Measurements from ENCODE around the gene RAPGEF2. TPM values are rescaled to one million over a fixed set of nuclear protein-coding genes. Genes with fewer than 3 reads are reported as not detected.
A peak's percentile ranks its signal among the peaks of the same experiment; 100 is the strongest.
"Not testable (repeated sequence)": the region's sequence is repeated elsewhere in the genome, so short reads cannot be mapped to it uniquely, and the experiment has no call there.

RAPGEF2 gene
- total RNA-seq, 1 donor = 57.9 TPM

- not testable (repeated sequence) for H3K27me3 ChIP-seq (ENCODE audit: insufficient read depth, low read length); H3K9me3 ChIP-seq (ENCODE audit: low read depth, low read length); H3K4me1 ChIP-seq (ENCODE audit: insufficient read depth, low read length); H3K4me3 ChIP-seq (ENCODE audit: low read length)
These were observed 276.2 kb downstream of the RAPGEF2 start for GRCh38 chr4:159379064-159379463.

GRCh38 chr4:159379836-159380235, 277.0 kb downstream of the RAPGEF2 start:
- no peaks in the 10 kb centered on the region for H3K4me1 ChIP-seq (ENCODE audit: insufficient read depth, low read length)
- H3K27me3 ChIP-seq (ENCODE audit: insufficient read depth, low read length) = no peaks in the 10 kb centered on the region
- H3K9me3 ChIP-seq (ENCODE audit: low read depth, low read length) = no peaks in the 10 kb centered on the region
- no peak overlapping the region for H3K4me3 ChIP-seq (ENCODE audit: low read length)

DNA sequence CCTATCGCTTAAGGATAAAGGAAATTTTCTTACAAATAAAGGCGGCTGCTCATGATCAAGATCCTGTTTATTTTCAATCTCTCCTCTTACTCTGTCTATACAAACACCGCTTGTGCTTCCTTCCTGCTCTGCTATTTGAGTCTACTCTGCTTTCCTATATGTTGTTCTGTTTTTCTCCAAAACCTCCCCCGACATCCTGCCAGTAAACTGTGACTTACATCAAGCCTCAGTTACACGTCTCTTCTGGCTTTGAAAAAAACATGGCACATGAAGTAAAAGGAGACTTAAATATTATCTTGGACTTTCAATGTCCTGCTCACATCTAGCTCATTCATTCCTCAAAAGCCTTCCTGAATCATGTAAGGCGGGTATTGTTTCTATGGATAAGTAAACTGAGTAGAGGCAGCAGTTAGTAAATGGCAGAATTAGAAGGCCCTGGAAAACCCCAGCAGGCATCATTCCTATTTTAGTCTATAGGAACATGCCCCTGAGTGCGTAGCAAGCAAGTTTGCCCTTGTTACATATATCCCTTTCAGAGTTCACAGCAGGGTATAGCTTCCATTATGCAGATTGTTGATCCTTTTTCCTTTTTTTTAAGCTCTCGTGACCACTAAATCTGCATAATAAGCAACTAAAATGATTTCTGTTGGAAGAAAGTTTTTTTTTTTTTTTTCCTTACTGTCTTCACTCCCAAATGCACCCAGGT, 280.1 kb downstream of the RAPGEF2 start:
- H3K4me3 ChIP-seq (ENCODE audit: low read length) = no peak overlapping the region
- H3K4me1 ChIP-seq (ENCODE audit: insufficient read depth, low read length) = no peaks in the 10 kb centered on the region
- H3K27me3 ChIP-seq (ENCODE audit: insufficient read depth, low read length) = no peaks in the 10 kb centered on the region
- H3K9me3 ChIP-seq (ENCODE audit: low read depth, low read length) = peaks cover 4% of the 10 kb centered on the region

- Histone ChIP-seq H3K4me1 (ENCODE audit: insufficient read depth, low read length) (no peaks in the 10 kb centered on the region), H3K9me3 (ENCODE audit: low read depth, low read length) (peaks cover 4% of the 10 kb centered on the region), H3K4me3 (ENCODE audit: low read length) (no peak overlapping the region), H3K27me3 (ENCODE audit: insufficient read depth, low read length) (no peaks in the 10 kb centered on the region)
These were observed 280.7 kb downstream of the RAPGEF2 start for GRCh38 chr4:159383562-159383931.

DNA sequence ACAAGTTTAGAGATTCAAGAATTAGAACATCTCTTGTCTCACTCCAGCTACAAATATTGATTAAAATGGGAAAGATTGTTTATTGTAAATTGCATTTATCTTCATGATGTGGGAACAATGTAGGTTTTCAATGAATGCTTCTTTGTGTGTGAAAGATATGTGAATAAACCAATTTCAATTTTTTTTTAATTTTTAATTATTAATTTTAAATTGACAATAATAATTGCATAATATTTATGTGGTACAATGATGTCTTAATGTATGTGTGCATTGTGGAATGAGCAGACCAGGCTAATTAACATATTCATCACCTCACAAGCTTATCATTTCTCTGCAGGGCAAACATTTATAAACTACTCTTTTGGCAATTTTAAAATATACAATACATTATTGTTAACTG, 281.1 kb downstream of the RAPGEF2 start:
- no peaks in the 10 kb centered on the region for H3K4me1 ChIP-seq (ENCODE audit: insufficient read depth, low read length)
- H3K9me3 ChIP-seq (ENCODE audit: low read depth, low read length) = peaks cover 4% of the 10 kb centered on the region
- H3K4me3 ChIP-seq (ENCODE audit: low read length) = no peak overlapping the region
- H3K27me3 ChIP-seq (ENCODE audit: insufficient read depth, low read length) = no peaks in the 10 kb centered on the region

- no peaks in the 10 kb centered on the region for H3K4me1 ChIP-seq (ENCODE audit: insufficient read depth, low read length)
- H3K27me3 ChIP-seq (ENCODE audit: insufficient read depth, low read length) = no peaks in the 10 kb centered on the region
- H3K9me3 ChIP-seq (ENCODE audit: low read depth, low read length) = peaks cover 4% of the 10 kb centered on the region
- no peak overlapping the region for H3K4me3 ChIP-seq (ENCODE audit: low read length)
These were observed 281.8 kb downstream of the RAPGEF2 start for GRCh38 chr4:159384632-159385031.

GRCh38 chr4:159386620-159387019, 283.7 kb downstream of the RAPGEF2 start:
- Histone ChIP-seq H3K9me3 (ENCODE audit: low read depth, low read length) (peaks cover 4% of the 10 kb centered on the region), H3K4me3 (ENCODE audit: low read length) (no peak overlapping the region), H3K27me3 (ENCODE audit: insufficient read depth, low read length) (no peaks in the 10 kb centered on the region), H3K4me1 (ENCODE audit: insufficient read depth, low read length) (no peaks in the 10 kb centered on the region)

DNA sequence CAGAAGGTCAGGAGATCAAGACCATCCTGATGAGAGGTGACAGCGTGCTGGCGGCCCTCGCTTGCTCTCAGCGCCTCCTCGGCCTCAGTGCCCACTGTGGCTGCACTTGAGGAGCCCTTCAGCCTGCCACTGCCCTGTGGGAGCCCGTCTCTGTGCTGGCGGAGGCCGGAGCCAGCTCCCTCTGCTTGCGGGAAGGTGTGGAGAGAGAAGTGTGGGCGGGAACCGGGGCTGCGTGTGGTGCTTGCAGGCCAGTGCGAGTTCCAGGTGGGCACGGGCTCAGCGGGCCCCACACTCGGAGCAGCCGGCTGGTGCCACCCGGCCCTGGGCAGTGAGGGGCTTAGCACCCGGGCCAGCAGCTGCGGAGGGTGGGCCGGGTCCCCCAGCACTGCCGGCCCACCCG, 286.9 kb downstream of the RAPGEF2 start:
- H3K9me3 ChIP-seq (ENCODE audit: low read depth, low read length) = peaks cover 4% of the 10 kb centered on the region
- no peak overlapping the region for H3K4me3 ChIP-seq (ENCODE audit: low read length)
- no peaks in the 10 kb centered on the region for H3K4me1 ChIP-seq (ENCODE audit: insufficient read depth, low read length)
- H3K27me3 ChIP-seq (ENCODE audit: insufficient read depth, low read length) = no peaks in the 10 kb centered on the region

GRCh38 chr4:159390648-159391047, 287.8 kb downstream of the RAPGEF2 start:
- H3K4me3 ChIP-seq (ENCODE audit: low read length) = no peak overlapping the region
- H3K27me3 ChIP-seq (ENCODE audit: insufficient read depth, low read length) = no peaks in the 10 kb centered on the region
- no peaks in the 10 kb centered on the region for H3K4me1 ChIP-seq (ENCODE audit: insufficient read depth, low read length)
- peaks cover 4% of the 10 kb centered on the region for H3K9me3 ChIP-seq (ENCODE audit: low read depth, low read length)

DNA sequence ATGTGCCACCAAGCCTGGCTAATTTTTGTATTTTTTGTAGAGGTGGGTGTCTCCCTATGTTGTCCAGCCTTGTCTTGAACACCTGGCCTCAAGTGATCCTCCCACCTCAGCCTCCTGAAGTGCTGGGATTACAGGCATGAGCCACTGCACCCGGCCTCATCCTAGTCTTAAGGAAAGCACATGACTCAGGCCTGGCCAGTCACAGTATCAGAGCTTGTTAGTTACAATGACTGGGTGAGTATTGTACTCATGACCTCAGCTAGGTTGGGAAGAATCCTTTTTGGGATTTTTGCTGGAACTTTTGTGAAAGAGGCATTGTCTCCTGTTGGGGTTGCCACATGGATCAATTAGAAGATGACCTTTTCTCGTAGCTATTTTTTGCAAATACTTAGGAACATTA, 292.8 kb downstream of the RAPGEF2 start:
- Histone ChIP-seq H3K9me3 (ENCODE audit: low read depth, low read length) (no peaks in the 10 kb centered on the region), H3K4me3 (ENCODE audit: low read length) (no peak overlapping the region), H3K27me3 (ENCODE audit: insufficient read depth, low read length) (no peaks in the 10 kb centered on the region), H3K4me1 (ENCODE audit: insufficient read depth, low read length) (peaks cover 2% of the 10 kb centered on the region)

DNA sequence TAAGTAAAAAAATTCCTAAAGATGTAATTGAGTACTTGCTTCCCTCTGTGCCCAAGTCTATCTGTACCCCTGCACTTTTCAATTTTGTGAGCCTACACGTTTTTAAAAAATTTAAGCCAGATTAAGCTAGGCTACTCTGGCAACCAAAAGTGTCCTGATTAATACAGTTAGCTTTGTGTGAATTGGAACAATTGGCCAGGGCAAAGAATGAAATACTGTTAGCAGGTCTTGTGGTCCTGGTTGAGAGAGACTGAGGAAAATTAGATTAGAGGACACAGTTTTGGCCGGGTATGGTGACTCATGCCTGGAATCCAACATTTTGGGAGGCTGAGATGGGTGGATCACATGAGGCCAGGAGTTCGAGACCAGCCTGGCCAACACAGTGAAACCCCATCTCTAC, 293.3 kb downstream of the RAPGEF2 start:
- no peaks in the 10 kb centered on the region for H3K9me3 ChIP-seq (ENCODE audit: low read depth, low read length)
- H3K27me3 ChIP-seq (ENCODE audit: insufficient read depth, low read length) = no peaks in the 10 kb centered on the region
- H3K4me3 ChIP-seq (ENCODE audit: low read length) = no peak overlapping the region
- peaks cover 7% of the 10 kb centered on the region for H3K4me1 ChIP-seq (ENCODE audit: insufficient read depth, low read length)

DNA sequence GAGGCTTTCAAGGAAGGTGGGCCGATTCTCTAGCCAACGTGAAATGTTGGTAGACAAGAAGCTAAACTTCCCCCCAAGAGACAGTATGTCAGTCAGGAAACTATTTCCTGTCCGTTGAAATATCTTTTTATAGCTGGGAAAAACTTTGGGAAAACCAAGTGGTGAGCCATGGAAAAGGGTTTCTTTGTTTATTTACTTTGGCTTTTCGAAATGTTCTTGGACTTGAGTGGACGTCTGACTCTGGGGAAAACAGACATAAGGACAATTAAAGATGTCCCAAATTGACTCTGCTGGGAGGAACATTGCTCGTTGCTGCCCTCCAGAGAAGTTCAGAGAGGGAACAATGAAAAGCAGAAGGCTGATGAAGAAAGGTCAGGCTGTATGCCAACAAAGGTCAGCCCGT, 295.4 kb downstream of the RAPGEF2 start:
- Histone ChIP-seq H3K9me3 (ENCODE audit: low read depth, low read length) (no peaks in the 10 kb centered on the region), H3K4me3 (ENCODE audit: low read length) (no peak overlapping the region), H3K27me3 (ENCODE audit: insufficient read depth, low read length) (no peaks in the 10 kb centered on the region), H3K4me1 (ENCODE audit: insufficient read depth, low read length) (peaks cover 14% of the 10 kb centered on the region)

GRCh38 chr4:159400558-159401225, 297.8 kb downstream of the RAPGEF2 start:
- Histone ChIP-seq H3K4me1 (ENCODE audit: insufficient read depth, low read length) (peaks cover 14% of the 10 kb centered on the region), H3K27me3 (ENCODE audit: insufficient read depth, low read length) (no peaks in the 10 kb centered on the region), H3K4me3 (ENCODE audit: low read length) (peak overlapping the region; percentile 4), H3K9me3 (ENCODE audit: low read depth, low read length) (no peaks in the 10 kb centered on the region)

- H3K9me3 ChIP-seq (ENCODE audit: low read depth, low read length) = no peaks in the 10 kb centered on the region
- H3K4me3 ChIP-seq (ENCODE audit: low read length) = peak overlapping the region; percentile 4
- H3K27me3 ChIP-seq (ENCODE audit: insufficient read depth, low read length) = no peaks in the 10 kb centered on the region
- peaks cover 14% of the 10 kb centered on the region for H3K4me1 ChIP-seq (ENCODE audit: insufficient read depth, low read length)
These were observed 298.4 kb downstream of the RAPGEF2 start for GRCh38 chr4:159401226-159401712.

- H3K4me3 ChIP-seq (ENCODE audit: low read length) = no peak overlapping the region
These were observed 299.0 kb downstream of the RAPGEF2 start for GRCh38 chr4:159401791-159402380.

More at GRCh38 chr4:159401791-159402380, 299.0 kb downstream of the RAPGEF2 start:
- peaks cover 14% of the 10 kb centered on the region for H3K4me1 ChIP-seq (ENCODE audit: insufficient read depth, low read length)
- no peaks in the 10 kb centered on the region for H3K27me3 ChIP-seq (ENCODE audit: insufficient read depth, low read length)
- H3K9me3 ChIP-seq (ENCODE audit: low read depth, low read length) = no peaks in the 10 kb centered on the region
